Breast epithelium (tissue), 3 donors: ENCODE data around the gene TADA2A.

Experiments used
- CTCF ChIP-seq, 3 donors: fragments of 450-650 bp; IDR thresholded peaks; one replicate each; pipeline ENCODE4 v1.5.1; 2016 to 2017; ENCODE audit warnings: antibody characterized with exemption in 3 of 3, mild to moderate bottlenecking in 3 of 3, moderate library complexity in 3 of 3
- POLR2A ChIP-seq: fragments of 450-650 bp; IDR thresholded peaks from one replicate; pipeline ENCODE4 v1.6.1; 2016; ENCODE audit warnings: antibody characterized with exemption, mild to moderate bottlenecking, moderate library complexity
- POLR2AphosphoS5 ChIP-seq, 3 donors: sonication (generic); formaldehyde crosslinking; IDR thresholded peaks; one replicate each; pipeline ENCODE4 v1.6.1; 2017; ENCODE audit warnings: antibody characterized with exemption in 3 of 3

DNA sequence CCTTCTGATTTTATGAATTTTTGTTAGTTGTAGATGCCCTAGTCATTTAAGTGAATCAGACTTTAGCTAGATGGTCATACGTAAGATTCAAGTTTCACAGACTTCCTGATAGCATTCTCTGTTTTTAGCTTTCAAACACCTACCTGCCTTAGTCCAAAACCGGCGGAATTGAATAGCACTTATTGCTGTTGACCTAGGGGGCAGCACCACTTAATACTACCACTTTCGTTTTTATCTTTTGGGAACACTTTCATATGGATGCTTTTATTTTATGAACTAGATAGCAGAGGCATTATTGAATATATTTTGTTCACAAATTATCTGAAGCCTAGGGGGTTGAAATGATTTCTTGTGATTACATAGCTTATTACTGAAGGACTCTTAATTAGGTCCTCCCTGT is 31.5 kb downstream of the TADA2A start:
- TF ChIP-seq CTCF (IDR thresholded peaks at IDR 0.05) (no peak), POLR2AphosphoS5 (IDR thresholded peaks at IDR 0.05) (no peak), POLR2A (no peak)
